H1 (cell line): ENCODE measurements around the gene SEMA3F. TPM values are rescaled to one million over a fixed set of nuclear protein-coding genes. Genes with fewer than 3 reads are reported as not detected.

Experiments used
- CTCF ChIA-PET: fragments of 300-600 bp; sonication (Branson Sonifier 250); formaldehyde crosslinking; loops from one replicate; lab custom pipeline; 2021; ENCODE audit not compliant: partially characterized antibody; lab: Charles Lee
- POLR2A ChIA-PET: fragments of 300-600 bp; sonication (Branson Sonifier 250); formaldehyde crosslinking; loops from one replicate; lab custom pipeline; 2021; ENCODE audit warnings: inconsistent platforms; ENCODE audit not compliant: partially characterized antibody; lab: Charles Lee
- DNase-seq, 2 experiments: peaks; one replicate each; pipeline versions ENCODE4 v3.0.0 to v3.0.0-alpha.2; 2010 to 2022; ENCODE audit warnings: low spot score in 2 of 2, low read depth in 1 of 2, mixed read lengths in 1 of 2
- FAIRE-seq: peaks from 2 replicates; lab custom pipeline; 2011; peaks lifted over from hg19 to GRCh38; lab: Jason Lieb, UNC
- H2AFZ ChIP-seq: 2 replicates; pipeline ENCODE4 v1.8.1; 2012; ENCODE audit warnings: low read length, inconsistent platforms
- H2AK5ac ChIP-seq: 2 replicates; pipeline ENCODE4 v1.6.1; 2013; ENCODE audit warnings: low read depth, low read length
- H2BK120ac ChIP-seq: replicated peaks from 2 replicates; pipeline ENCODE3; 2013; ENCODE audit warnings: low read depth, low read length, inconsistent platforms
- H2BK12ac ChIP-seq: 2 replicates; pipeline ENCODE4 v1.6.1; 2013; ENCODE audit warnings: low read depth, low read length
- H2BK15ac ChIP-seq: 2 replicates; pipeline ENCODE4 v1.6.1; 2013; ENCODE audit warnings: low read length
- H2BK20ac ChIP-seq: 2 replicates; pipeline ENCODE4 v1.6.1; 2013; ENCODE audit warnings: low read length
- H2BK5ac ChIP-seq: 2 replicates; pipeline ENCODE4 v1.6.1; 2013; ENCODE audit warnings: low read depth, low read length
- H3K14ac ChIP-seq: 2 replicates; pipeline ENCODE4 v1.6.1; 2013; ENCODE audit warnings: inconsistent platforms; ENCODE audit not compliant: insufficient read length
- H3K18ac ChIP-seq: 2 replicates; pipeline ENCODE4 v1.6.1; 2013; ENCODE audit warnings: low read length; ENCODE audit errors: extremely low read depth
- H3K23ac ChIP-seq: 2 replicates; pipeline ENCODE4 v1.6.1; 2013; ENCODE audit warnings: inconsistent platforms; ENCODE audit not compliant: insufficient read length
- H3K23me2 ChIP-seq: 2 replicates; pipeline ENCODE4 v1.6.1; 2013; ENCODE audit warnings: low read depth, low read length
- H3K27ac ChIP-seq: 2 replicates; pipeline ENCODE4 v1.6.1; 2011; ENCODE audit warnings: low read depth, low read length, inconsistent platforms
- H3K27me3 ChIP-seq, 4 experiments: replicated peaks in 1 of 4; 1 replicate in 1 of 4; 2 replicates in 3 of 4; pipeline versions ENCODE4 v1.6.1 to v1.8.1; 2011 to 2013; ENCODE audit warnings: low read length in 3 of 4, mild to moderate bottlenecking in 3 of 4, inconsistent platforms in 2 of 4, mixed read lengths in 2 of 4, moderate library complexity in 1 of 4; ENCODE audit not compliant: control insufficient read depth in 3 of 4, insufficient read depth in 3 of 4; ENCODE audit errors: extremely low read depth in 1 of 4
- H3K36me3 ChIP-seq, 4 experiments: 2 replicates each; pipeline versions ENCODE4 v1.6.1 to v1.8.1; 2011 to 2013; ENCODE audit warnings: mild to moderate bottlenecking in 4 of 4, low read length in 3 of 4, moderate library complexity in 2 of 4, control low read depth in 1 of 4, inconsistent platforms in 1 of 4; ENCODE audit not compliant: insufficient read depth in 4 of 4, control insufficient read depth in 2 of 4
- H3K4ac ChIP-seq: replicated peaks from 2 replicates; pipeline ENCODE3; 2013; ENCODE audit warnings: low read length, low read depth, mixed read lengths, inconsistent platforms; ENCODE audit not compliant: insufficient read length
- H3K4me1 ChIP-seq, 4 experiments: replicated peaks in 1 of 4; 1 replicate in 1 of 4; 2 replicates in 3 of 4; pipeline versions ENCODE4 v1.6.1 to v1.8.1; 2011 to 2013; ENCODE audit warnings: low read length in 3 of 4, inconsistent platforms in 2 of 4, mixed read lengths in 1 of 4; ENCODE audit not compliant: insufficient read depth in 4 of 4, control insufficient read depth in 3 of 4
- H3K4me2 ChIP-seq, 2 experiments: 2 replicates each; pipeline versions ENCODE4 v1.6.1 to v1.8.1; 2011 to 2013; ENCODE audit warnings: low read depth in 2 of 2, low read length in 2 of 2, control low read depth in 1 of 2, inconsistent platforms in 1 of 2, mild to moderate bottlenecking in 1 of 2; ENCODE audit not compliant: insufficient read depth in 1 of 2
- H3K4me3 ChIP-seq, 4 experiments: fragments of 200-600, 300-600 bp in 1 of 4; sonication (generic), shearing (Covaris generic), sonication (Bioruptor Twin) in 1 of 4; 2 replicates each; pipeline versions ENCODE4 v1.5.1 to v1.8.1; 2011 to 2016; ENCODE audit warnings: low read length in 4 of 4, low read depth in 3 of 4, control low read depth in 2 of 4, inconsistent platforms in 2 of 4, mild to moderate bottlenecking in 2 of 4, mixed read lengths in 1 of 4, moderate library complexity in 1 of 4; ENCODE audit not compliant: insufficient read depth in 2 of 4; ENCODE audit errors: extremely low read depth in 1 of 4
- H3K56ac ChIP-seq: replicated peaks from 2 replicates; pipeline ENCODE3; 2013; ENCODE audit warnings: low read depth, mild to moderate bottlenecking, mixed read lengths, low read length, inconsistent platforms; ENCODE audit not compliant: insufficient read length
- H3K79me1 ChIP-seq: 2 replicates; pipeline ENCODE4 v1.6.1; 2013; ENCODE audit warnings: low read depth, low read length, control low read depth
- H3K79me2 ChIP-seq, 2 experiments: 2 replicates each; pipeline versions ENCODE4 v1.6.1 to v1.8.1; 2012 to 2013; ENCODE audit warnings: low read length in 2 of 2, mild to moderate bottlenecking in 2 of 2, inconsistent platforms in 1 of 2; ENCODE audit not compliant: insufficient read depth in 2 of 2, control insufficient read depth in 1 of 2
- H3K9ac ChIP-seq, 4 experiments: replicated peaks in 1 of 4; 1 replicate in 1 of 4; 2 replicates in 3 of 4; pipeline versions ENCODE4 v1.6.1 to v1.8.1; 2011 to 2013; ENCODE audit warnings: low read depth in 3 of 4, low read length in 3 of 4, control low read depth in 2 of 4, mild to moderate bottlenecking in 2 of 4, moderate library complexity in 2 of 4, inconsistent platforms in 1 of 4; ENCODE audit errors: extremely low read depth in 1 of 4
- H3K9me3 ChIP-seq, 2 experiments: 2 replicates each; pipeline versions ENCODE4 v1.6.1 to v1.8.1; 2012 to 2013; ENCODE audit warnings: mild to moderate bottlenecking in 2 of 2, moderate library complexity in 2 of 2, control low read depth in 1 of 2, inconsistent platforms in 1 of 2, low read depth in 1 of 2, low read length in 1 of 2, mixed read lengths in 1 of 2; ENCODE audit not compliant: insufficient read depth in 2 of 2
- H4K20me1 ChIP-seq, 2 experiments: replicated peaks in 1 of 2; 2 replicates each; pipeline versions ENCODE3 to v1.8.1; 2011 to 2013; ENCODE audit warnings: inconsistent platforms in 2 of 2, low read length in 2 of 2, mild to moderate bottlenecking in 1 of 2; ENCODE audit not compliant: insufficient read depth in 2 of 2, control insufficient read depth in 1 of 2
- H4K5ac ChIP-seq: 2 replicates; pipeline ENCODE4 v1.6.1; 2013; ENCODE audit warnings: low read length, low read depth, mixed read lengths, inconsistent platforms; ENCODE audit not compliant: insufficient read length
- H4K8ac ChIP-seq: 2 replicates; pipeline ENCODE4 v1.8.0; 2013; ENCODE audit warnings: mild to moderate bottlenecking, moderate library complexity, low read length, inconsistent platforms; ENCODE audit not compliant: insufficient read depth; ENCODE audit errors: extremely low read depth
- H4K91ac ChIP-seq: replicated peaks from 2 replicates; pipeline ENCODE3; 2013; ENCODE audit warnings: low read length, mixed read lengths, inconsistent platforms; ENCODE audit not compliant: insufficient read length
- ATF2 ChIP-seq: IDR thresholded peaks from 2 replicates; pipeline ENCODE4 v1.6.1; 2012; ENCODE audit warnings: low read length, inconsistent platforms
- CTBP2 ChIP-seq: IDR thresholded peaks from 2 replicates; pipeline ENCODE4 v1.7.0; 2011; ENCODE audit warnings: borderline replicate concordance, mild to moderate bottlenecking, moderate library complexity, mixed read lengths, low read length; ENCODE audit not compliant: insufficient read depth, insufficient read length
- NRF1 ChIP-seq: IDR thresholded peaks from 2 replicates; pipeline ENCODE4 v1.6.1; 2011; ENCODE audit warnings: mild to moderate bottlenecking, low read depth, low read length, improper control_type of control experiment
- POU5F1 ChIP-seq: IDR thresholded peaks from 2 replicates; pipeline ENCODE4 v1.6.1; 2011; ENCODE audit warnings: low read depth, mild to moderate bottlenecking, low read length, moderate library complexity
- RFX5 ChIP-seq: IDR thresholded peaks from 2 replicates; pipeline ENCODE4 v1.6.1; 2011; ENCODE audit warnings: low read depth, low read length, improper control_type of control experiment, borderline replicate concordance
- SIRT6 ChIP-seq: IDR thresholded peaks from one replicate; pipeline ENCODE4 v1.7.1; 2012; ENCODE audit warnings: low read length, inconsistent platforms
- TAF1 ChIP-seq: IDR thresholded peaks from 2 replicates; pipeline ENCODE4 v1.6.1; 2011; ENCODE audit warnings: mild to moderate bottlenecking, low read depth, low read length
- WGBS, 2 experiments: shearing (Covaris generic) in 1 of 2; methylation state at CpG; one replicate each; pipeline versions ENCODE4 v1.1.6 to v1.1.7; 2013 to 2015; ENCODE audit warnings: low lambda C conversion rate in 2 of 2, mixed read lengths in 2 of 2, inconsistent platforms in 1 of 2, low coverage in 1 of 2, missing lambda C conversion rate in 1 of 2; ENCODE audit not compliant: insufficient replicate concordance in 2 of 2, insufficient coverage in 1 of 2, insufficient read length in 1 of 2; ENCODE audit errors: extremely low coverage in 1 of 2, missing lambda C conversion rate in 1 of 2; 5-methylcytosine and 5-hydroxymethylcytosine counted together
- polyA plus RNA-seq, 7 experiments: library from polyadenylated mRNA; depleted of rRNA in 3 of 7; stranded (reverse) in 5 of 7; unstranded in 2 of 7; fragments of >200 nt in 5 of 7; fragments of 200-250 nt in 2 of 7; gene quantifications; 1 replicate in 5 of 7; 2 replicates in 1 of 7; 4 replicates in 1 of 7; pipeline versions ENCODE4 v1.2.1 to v1.2.3, GENCODE V29; 2011 to 2013; ENCODE audit warnings: missing spikeins in 2 of 7, mixed read lengths in 2 of 7
- total RNA-seq: library from RNA; stranded (reverse); fragmentation: NEBNext Ultra II Directional; extraction: Animal tissue kit (Norgen Biotek cat#: 25700); gene quantifications from 2 replicates; pipeline ENCODE4 v1.2.1, GENCODE V29; 2021
- TF ChIP-seq, protein P1 (sequence below): IDR thresholded peaks from 2 replicates; pipeline ENCODE4 v1.6.1; 2012; ENCODE audit warnings: inconsistent platforms

The SEMA3F gene
- total and polyA plus RNA-seq, 2 of the 8 experiments (the other 6 are each of a cell fraction or from before 2014, with no cell fraction given), result 20.3 to 37.0 TPM

- no peak overlapping the region for H3K27ac ChIP-seq
- CTCF ChIA-PET, result interaction anchor here (0.8 to 48.1 kb wide), 10 partner anchors 7 to 222 kb away, joined by 3 to 2149 read pairs (median 10); partner anchors contain the start of genes GNAI2, GNAT1, LSMEM2 and SEMA3B
- TF ChIP-seq NRF1 (no peak), POU5F1 (no peak), ATF2 (no peak), TAF1 (no peak), RFX5 (no peak), SIRT6 (no peak), CTBP2 (no peak)
- TF ChIP-seq, protein P1, sequence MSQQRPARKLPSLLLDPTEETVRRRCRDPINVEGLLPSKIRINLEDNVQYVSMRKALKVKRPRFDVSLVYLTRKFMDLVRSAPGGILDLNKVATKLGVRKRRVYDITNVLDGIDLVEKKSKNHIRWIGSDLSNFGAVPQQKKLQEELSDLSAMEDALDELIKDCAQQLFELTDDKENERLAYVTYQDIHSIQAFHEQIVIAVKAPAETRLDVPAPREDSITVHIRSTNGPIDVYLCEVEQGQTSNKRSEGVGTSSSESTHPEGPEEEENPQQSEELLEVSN, result no peak
Measured at GRCh38 chr3:50212971-50213370, 57.8 kb downstream of the SEMA3F start.

More at GRCh38 chr3:50212971-50213370, 57.8 kb downstream of the SEMA3F start:
- no peak overlapping the region for H4K5ac ChIP-seq
- no peaks in the 10 kb centered on the region for H3K9me3 ChIP-seq
- H3K4ac ChIP-seq, result no peak overlapping the region
- 0 out of 2 replicates have a peak overlapping the region, but pooled peaks have one; percentile 61 for H2BK15ac ChIP-seq
- H3K4me1 ChIP-seq, result peaks cover 0 to 23% (median 10%) of the 10 kb centered on the region in 4 experiments; a peak in 5 of 7 replicates
- no peak overlapping the region for H3K14ac ChIP-seq
- H3K23ac ChIP-seq, result no peak overlapping the region
- H3K9ac ChIP-seq, result no peak overlapping the region
- WGBS, 2 experiments, result 83% methylated on average over 2 of the region's 3 CpGs; no CpG with 5 or more reads in 1 of the 2 experiments
- H3K56ac ChIP-seq, result no peak overlapping the region
- no peak for DNase-seq
- H2BK5ac ChIP-seq, result no peak overlapping the region
- H2BK20ac ChIP-seq, result no peak overlapping the region
- no peaks in the 10 kb centered on the region for H4K20me1 ChIP-seq
- no peak overlapping the region for H3K4me3 ChIP-seq
- no peak overlapping the region for H3K18ac ChIP-seq
- no peak overlapping the region for H3K4me2 ChIP-seq
- H4K91ac ChIP-seq, result no peak overlapping the region
- FAIRE-seq, result no peak
- H3K79me1 ChIP-seq, result no peaks in the 10 kb centered on the region
- H2BK12ac ChIP-seq, result no peak overlapping the region
- peak overlapping the region; percentile 23; the same call in 1 of the 2 replicates for H4K8ac ChIP-seq
- H3K79me2 ChIP-seq, result no peaks in the 10 kb centered on the region
- no peaks in the 10 kb centered on the region for H3K36me3 ChIP-seq
- H2BK120ac ChIP-seq, result no peak overlapping the region
- peaks cover 0 to 3% (median 0%) of the 10 kb centered on the region in 4 experiments; a peak in 2 of 7 replicates for H3K27me3 ChIP-seq
- POLR2A ChIA-PET, result interaction anchor here (1.2 kb wide), 1 partner anchor 9 kb away, joined by 3 read pairs; no protein-coding TSS in a partner anchor
- no peaks in the 10 kb centered on the region for H3K23me2 ChIP-seq
- no peak overlapping the region for H2AFZ ChIP-seq
- H2AK5ac ChIP-seq, result no peak overlapping the region
